Activated CD4-positive, alpha-beta T cell treated with anti-CD3 and anti-CD28 coated beads, Interleukin-2, Interleukin-4, amounts not matched to agents 100 ng/mL and 50 ng/mL, durations not matched to agents 16 hours and 8 hours (primary cell): ENCODE measurements around the gene SMOC2.
"Not testable (repeated sequence)": the region's sequence is repeated elsewhere in the genome, so short reads cannot be mapped to it uniquely, and the experiment has no call there.

Source experiments
- DNase-seq: peaks from one replicate; pipeline ENCODE4 v3.0.0-alpha.2; 2020; ENCODE audit warnings: low spot score

The SMOC2 gene

DNA sequence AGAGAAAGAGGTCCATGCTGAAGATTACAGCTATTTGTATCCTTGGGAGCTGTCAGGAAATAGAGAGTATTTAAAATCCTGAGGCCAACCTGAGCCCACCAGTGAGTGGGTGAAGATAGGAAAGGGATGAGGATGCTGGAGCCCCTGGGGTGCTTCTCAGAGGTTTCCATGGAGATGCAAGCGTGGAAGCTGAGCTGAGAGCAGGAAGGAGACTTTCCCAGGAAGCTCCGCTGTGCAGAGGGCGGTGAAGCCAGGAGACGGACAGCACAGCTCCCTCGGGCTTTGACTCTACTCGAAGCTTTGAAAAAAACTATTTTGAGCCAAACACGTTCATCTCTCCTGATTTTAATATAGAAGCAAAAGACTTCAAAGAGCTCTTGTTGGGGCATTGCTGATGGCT lies 222.1 kb downstream of the SMOC2 start:
- no peak for DNase-seq

DNA sequence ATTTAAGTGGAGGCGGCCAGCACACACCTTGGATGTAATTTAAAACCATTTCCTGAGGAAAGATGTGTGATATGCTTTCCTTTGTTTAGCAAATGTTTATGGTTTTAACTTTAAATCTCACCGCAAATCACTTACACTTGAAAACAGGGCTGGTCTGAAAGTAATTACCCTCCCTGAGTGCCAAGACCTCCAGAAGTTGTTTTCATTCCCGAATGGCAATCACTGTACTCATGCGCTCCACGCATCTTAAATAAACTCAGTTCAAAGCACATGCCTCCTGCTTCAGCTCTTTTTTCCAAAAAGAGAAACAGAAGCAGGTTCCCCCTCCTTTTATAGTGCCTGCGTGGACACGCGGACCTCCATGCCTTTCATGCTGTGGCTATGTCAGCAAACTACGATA lies 224.0 kb downstream of the SMOC2 start:
- no peak for DNase-seq

DNA sequence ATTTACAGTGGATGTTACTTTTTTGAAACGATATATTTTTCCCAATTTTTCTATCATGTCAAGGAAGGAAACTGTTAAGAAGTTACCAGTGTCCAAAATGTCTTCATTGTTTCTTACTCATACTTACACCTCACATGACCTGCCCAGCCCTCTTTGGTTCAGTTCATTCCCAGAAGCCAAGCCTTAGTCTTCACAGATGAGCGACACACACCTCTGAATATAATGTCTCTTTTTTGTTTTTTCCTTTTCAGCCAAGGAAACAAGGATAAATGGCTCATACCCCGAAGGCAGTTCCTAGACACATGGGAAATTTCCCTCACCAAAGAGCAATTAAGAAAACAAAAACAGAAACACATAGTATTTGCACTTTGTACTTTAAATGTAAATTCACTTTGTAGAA lies 225.2 kb downstream of the SMOC2 start:
- no peak for DNase-seq

DNA sequence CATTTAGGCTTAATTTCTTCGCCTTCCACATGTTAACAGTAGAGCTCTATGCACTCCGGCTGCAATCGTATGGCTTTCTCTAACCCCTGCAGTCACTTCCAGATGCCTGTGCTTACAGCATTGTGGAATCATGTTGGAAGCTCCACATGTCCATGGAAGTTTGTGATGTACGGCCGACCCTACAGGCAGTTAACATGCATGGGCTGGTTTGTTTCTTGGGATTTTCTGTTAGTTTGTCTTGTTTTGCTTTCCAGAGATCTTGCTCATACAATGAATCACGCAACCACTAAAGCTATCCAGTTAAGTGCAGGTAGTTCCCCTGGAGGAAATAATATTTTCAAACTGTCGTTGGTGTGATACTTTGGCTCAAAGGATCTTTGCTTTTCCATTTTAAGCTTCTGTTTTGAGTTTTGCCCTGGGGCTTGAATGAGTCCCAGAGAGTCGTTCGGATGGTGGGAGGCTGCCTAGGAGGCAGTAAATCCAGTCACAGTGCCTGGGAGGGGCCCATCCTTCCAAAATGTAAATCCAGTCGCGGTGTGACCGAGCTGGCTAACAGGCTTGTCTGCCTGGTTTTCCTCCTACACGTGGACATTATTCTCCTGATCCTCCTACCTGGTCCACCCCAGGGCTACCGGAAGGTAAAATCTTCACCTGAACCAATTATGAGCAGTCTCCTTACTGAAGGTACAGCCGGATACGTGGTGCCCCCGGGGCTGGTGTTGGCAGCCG lies 225.9 kb downstream of the SMOC2 start:
- no peak for DNase-seq

DNA sequence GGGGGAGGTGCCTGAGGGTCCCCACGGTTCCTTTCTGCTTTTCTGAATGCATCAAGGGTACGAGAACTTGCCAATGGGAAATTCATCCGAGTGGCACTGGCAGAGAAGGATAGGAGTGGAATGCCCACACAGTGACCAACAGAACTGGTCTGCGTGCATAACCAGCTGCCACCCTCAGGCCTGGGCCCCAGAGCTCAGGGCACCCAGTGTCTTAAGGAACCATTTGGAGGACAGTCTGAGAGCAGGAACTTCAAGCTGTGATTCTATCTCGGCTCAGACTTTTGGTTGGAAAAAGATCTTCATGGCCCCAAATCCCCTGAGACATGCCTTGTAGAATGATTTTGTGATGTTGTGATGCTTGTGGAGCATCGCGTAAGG lies 226.4 kb downstream of the SMOC2 start:
- DNase-seq, result no peak

DNA sequence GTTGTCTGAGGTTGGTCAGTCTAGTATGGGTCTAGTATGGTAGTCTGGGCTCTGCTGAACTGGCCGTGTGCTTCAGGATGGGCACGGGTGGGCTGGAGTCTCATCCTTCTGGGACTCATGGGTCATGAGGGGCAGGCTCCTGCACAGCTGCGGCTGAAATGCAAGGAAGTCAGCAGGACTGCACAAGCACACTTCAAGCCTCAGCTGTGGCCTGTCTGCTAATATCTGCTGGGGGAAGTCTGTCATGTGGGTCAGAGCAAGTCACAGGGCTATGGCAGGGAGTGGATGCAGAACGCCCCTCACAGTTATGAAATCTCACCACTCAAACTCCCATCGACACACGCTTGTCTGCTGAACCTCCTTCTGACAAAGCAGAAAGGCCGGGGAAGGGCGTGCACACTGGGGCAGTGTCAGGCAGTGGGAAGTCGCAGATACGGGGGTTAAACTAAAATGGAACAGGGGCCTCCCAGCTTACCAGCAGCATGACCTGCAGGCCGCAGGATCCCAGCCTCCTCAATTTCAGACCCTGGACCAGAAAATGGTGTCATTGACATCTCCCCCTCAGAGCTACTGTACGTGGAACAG lies 229.5 kb downstream of the SMOC2 start:
- DNase-seq, result no peak

DNA sequence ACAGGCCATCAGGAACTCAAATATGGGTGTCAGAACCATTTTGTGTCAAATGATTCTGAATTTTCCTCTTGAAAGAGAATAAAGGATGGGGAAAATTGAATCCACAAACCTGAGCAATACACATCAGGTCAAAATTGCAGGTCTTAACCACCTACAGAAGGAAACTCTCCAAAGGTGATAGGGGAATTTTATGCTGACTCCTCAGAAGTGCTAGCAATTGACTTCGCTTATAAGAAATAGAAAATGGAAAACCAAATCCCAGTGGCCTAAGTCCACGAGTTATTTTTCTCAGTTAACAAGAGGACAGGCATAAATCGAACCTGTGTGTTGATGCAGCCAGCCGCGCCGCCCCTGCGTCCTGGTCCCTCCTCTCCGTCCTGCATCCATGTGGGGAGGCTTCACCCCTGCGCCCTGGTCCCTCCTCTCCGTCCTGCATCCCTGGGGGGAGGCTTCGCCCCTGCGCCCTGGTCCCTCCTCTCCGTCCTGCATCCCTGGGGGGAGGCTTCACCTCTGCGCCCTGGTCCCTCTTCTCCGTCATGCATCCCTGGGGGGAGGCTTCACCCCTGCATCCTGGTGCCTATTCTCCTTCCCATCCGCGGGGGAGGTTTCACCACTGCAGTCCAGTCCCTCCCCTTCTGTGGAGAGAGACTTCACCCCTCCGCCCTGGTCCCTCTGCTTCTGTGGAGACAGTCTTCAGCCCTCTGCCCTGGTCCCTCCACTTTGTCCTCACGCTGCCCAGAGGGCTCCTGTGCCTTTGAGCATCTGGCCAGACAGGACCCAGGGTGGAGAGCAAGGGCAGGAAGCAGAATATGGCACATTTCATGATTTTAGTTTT lies 230.3 kb downstream of the SMOC2 start:
- no peak for DNase-seq

DNA sequence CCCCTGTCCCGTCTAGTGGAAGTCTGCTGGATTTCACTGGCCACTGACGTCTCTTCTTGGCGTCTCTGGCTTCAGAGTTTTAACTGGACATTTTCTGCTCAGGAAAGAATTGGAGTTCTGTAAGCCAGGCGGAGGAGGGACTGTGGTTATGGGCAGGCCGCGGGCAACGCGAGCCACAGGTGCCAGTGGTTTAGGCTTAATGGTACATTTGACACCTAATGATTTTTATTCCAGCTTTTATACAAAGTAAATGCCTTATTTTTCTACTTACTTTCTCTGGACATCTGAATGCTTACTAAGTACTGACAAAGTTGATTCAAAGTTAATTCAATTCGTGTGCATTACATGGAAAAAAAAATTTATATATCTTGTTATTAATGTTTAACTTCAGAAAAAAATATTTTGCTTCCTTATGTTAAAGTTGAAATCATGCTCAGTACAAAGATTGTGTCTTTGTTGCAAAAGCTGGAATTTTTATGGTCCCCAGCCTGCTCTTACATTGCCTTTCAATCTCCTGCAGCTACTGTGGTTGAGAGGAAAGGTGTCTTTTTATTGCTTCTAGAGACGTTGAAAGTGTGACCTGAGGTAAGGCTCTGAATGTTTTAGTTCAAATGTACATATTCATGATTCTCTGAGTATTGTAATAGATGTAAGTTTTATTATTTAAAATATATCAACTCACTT lies 231.0 kb downstream of the SMOC2 start:
- no peak for DNase-seq

DNA sequence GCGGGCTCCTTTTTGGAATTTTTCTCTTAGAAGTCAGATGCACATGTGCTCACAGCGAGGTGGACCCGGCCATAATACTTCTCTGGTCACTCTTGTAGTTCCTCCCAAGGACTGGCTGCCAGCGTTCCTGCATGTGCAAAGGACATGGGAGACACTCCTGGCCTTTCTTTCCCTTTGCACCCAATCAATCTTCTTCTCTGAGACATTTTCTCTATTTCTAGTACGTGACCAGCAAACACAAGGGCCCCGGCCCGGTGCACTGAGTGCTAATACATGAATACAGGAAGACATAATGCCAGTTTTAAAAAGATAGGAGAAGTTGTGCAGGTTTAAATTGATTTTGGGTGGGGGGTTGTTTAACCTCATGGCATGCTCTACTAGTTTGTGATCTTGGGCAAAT lies 233.6 kb downstream of the SMOC2 start:
- no peak for DNase-seq

DNA sequence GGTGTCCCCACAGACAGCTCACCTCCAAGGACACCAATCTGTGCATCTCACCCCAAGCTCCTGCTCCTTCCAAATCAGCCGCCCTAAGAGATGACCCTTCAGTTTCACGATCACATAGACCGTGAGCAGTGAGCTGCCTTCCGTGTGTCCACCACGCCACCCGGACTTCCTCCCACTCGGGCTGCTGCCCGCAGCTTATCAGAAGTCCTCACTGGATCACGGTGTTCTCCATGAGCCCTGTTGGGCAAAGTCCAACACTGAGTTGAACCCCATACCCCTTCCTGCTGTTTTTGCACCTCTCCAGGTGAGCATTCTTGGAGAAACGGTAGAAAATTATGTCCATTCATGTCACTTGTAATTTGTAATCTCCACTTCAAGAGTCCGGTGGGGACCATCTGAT lies 234.4 kb downstream of the SMOC2 start:
- DNase-seq, result no peak

DNA sequence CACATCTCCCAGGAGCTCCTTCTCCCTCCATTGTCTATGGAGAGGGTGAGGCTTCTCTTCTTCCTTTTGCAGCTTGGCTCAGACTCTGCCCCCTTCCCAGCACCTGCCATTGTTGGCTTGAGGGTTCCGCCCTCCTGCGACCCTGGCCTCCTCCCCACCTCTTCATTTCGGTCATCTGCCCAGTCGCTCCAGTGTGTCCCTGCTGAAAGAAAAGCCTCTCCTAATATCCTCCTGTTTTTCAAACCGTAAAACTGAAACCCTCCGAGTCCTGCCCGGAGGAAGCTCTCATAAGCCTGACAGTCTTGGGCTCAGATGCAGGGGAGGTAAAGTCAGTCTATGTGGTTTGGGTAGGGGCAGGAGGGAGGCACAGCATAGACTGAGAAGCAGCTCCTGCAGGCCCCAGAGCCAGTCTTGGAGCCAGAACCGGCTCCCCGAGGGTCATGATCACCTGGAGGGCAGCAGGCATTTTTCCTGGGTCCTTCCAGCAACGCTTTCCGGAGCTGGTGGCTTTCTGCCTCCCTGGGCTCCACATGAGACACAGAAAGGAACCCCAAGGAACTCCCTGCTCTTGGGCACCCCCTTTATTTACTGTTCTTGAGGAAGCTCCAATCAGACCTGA lies 235.1 kb downstream of the SMOC2 start:
- DNase-seq, result no peak

DNA sequence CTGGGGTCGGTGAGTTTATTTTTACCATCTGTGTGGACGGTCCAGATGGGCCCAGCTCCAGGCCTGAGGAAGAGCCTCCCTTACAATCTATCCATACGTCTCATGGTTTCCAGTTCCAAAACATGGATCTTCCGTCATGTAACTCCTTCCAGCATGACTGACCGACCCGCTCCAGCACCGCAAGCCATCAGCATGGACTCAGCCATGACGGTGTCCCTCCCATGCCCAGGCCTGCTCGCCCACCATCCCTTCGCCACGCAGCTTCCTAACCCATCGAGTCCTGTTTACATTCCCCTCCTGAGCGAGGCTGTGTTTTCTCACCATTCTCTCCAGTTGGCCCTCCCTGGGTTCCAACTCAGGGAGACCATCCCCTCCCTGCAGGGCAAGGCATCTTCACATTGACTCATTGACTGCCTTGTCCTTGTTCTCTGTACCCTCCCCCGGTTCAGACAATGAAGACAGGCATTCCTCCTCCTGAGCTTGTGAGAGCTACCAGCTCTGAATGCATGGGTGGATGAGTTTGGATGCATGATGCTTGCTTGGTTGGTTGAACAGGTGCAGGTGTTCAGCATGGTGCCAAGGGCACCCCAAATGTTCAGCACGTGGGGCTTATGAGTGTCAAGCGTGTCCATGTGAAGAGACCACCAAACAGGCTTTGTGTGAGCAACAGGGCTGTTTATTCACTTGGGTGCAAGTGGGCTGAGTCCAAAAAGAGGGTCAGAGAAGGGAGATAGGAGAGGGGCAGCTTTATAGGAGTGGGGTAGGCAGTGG lies 235.8 kb downstream of the SMOC2 start:
- DNase-seq, result no peak

DNA sequence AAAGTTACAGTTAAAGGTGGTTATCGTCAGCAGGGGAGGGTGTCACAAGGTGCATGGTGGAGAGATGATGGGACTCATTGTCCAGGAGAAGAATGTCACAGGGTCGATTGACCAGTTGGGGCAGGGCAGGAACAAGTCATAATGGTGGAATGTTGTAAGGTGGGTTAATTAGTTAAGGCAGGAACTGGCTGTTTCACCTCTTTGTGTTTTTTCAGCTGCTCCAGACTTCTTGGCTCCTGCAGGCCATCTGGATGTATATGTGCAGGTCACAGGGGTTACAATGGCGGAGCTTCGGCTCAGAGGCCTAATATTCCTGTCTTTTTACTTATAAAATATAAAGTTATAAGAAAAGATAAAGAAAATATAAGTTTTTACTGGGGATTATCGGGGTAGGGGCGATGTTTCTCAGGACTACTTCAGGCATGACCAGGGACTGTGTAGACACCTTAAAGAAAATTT lies 236.4 kb downstream of the SMOC2 start:
- not testable (repeated sequence) for DNase-seq

DNA sequence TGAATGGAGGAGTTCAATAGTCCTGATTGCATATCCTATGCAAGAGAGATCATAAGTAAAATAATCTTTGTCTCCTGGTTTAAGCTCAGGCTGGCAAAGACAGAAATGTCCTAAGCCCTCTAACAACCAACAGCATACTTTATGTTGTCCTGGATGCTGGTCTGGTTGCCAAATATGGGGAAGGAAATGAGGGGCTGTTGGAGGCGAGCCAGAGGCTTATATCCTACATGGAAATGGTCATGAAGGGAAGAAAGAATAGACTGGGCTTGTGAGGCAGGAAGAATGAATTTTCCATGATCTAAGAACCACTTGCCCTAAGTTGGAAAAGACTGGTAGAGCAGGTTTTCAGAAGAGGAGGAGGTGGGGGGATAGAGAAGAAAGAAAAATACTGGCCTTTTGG lies 237.1 kb downstream of the SMOC2 start:
- no peak for DNase-seq

DNA sequence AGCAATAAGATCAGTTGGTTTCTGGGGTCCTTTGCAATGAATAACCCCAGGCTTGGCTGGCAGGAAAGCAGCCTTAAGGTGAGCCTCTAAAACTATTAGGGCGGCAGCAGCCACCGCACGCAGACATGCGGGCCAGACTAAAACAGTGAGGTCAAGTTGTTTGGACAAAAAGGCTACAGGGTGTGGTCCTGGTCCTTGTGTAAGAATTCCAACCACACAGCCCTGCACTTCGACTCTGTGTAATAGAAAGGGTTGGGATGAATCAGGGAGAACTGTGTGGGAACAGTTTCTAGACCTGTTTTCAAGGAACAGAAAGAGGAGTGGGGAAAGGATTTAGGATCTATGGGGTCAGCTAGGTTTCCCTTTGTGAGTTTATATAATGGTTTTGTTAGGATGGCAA lies 237.6 kb downstream of the SMOC2 start:
- DNase-seq, result no peak

DNA sequence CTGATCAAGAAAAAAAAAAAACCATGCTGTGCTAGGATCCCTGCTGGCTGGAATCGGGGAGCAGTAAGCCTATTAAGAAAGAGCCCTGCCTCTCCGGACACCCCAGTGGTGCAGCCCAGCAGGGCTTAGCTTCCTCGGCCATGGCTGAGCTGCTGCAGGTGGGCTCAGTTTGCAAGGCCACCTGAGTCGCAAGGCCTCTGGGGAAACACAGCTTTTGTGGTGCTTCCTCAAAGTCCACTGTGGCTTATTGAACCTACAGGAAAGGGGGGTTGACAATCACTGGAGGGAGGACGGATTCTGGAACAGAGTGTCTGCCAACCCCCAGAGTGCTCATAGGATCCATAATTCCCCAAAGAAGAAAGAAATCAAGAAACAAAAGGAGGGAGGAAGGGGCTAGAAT lies 240.8 kb downstream of the SMOC2 start:
- DNase-seq, result no peak

DNA sequence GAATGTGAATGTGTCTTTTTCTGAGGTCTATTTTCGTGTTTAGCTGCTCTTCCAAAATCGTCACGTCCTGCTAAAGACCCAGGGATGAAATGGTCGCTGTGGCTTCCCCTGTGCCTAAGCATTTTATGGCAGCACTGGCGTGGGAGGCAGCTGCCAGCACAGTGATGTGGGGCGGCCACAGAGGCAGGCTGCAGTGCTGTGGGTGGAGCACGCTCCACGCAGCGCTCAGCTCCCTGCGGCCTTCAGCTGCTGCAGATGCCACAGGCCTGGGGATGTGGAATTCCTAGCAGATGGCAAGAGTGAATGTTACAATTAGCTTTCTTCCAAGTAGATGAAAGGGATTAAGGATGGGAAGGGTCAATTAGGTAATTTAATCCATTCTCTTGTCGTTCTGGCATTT lies 242.6 kb downstream of the SMOC2 start:
- no peak for DNase-seq

DNA sequence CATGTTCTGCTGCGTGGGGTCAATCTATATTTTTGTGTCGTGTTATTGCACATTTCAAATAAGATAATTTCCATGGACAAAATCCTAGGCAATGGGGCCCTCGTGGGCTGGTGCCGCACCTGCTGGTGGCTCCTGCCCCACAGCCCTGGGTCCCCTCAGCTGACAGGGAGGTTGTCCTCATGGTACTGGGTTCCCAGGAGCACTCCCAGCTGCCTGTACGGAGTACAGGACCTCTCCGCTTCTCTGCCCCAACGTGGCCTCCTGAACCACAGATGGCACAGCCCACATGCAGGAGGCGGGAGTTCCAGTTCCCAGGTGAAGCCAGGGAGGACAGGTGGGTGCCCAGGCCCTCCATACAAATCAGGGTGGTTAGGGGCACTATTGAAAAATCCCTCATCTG lies 243.5 kb downstream of the SMOC2 start:
- no peak for DNase-seq

DNA sequence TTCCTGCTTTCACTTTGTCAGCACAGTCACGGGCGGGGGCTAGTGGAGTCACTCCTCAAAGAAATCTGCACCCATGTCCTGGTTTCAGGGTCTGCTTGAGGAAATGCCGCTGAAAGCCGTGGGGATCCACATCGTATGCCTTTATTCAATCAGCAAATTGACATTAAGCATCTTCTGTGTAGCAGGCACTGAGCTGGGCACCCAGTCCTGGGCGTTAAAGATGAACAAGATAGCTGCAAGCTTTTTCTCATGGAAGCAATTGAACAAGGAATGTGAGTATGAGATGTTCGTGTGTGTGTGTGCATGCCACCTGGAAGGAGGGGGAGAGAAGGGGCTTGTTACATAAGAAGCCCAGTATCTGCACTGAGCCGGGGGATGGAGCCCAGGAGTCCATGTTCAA lies 243.9 kb downstream of the SMOC2 start:
- DNase-seq, result no peak

DNA sequence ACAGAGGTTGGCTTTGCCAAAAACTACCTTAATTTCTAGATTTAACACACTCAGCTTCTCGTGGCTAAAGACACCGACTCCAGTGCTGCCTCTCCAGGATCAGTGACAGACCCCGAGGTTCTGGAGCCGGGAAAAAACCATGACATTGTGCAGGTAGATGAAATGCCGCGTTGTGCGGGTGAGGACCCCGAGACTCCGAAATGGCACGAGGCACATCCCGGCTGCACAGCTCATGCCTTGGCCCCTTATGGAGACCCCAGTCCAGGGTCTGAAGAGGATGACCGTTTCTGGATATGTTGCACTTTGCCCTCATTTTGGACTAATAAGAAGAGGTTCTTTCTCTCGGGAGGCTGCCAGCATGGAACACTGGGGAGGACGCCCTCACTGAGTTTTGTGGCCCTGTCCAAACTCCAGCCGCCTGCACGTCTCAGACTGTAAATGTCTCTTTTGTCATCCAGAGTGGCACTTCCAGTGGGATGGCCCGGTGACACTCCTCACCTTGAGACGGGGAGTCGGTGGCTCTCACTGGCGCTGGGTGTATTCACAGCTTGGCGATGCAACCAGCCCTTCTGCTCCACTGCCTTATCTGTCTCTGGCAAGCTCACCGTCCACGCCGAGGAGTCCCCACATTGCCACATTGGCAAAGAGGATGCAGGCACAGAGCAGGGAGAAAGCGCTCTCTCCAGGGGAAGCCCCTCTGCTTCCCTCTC lies 245.2 kb downstream of the SMOC2 start:
- DNase-seq, result no peak
